ENCODE results near the gene MMP13. TPM values are rescaled to one million over a fixed set of nuclear protein-coding genes. Genes with fewer than 3 reads are reported as not detected.

MMP13 gene
- total RNA-seq, 1 experiment from 2014 or later, result 0.15 TPM

DNA sequence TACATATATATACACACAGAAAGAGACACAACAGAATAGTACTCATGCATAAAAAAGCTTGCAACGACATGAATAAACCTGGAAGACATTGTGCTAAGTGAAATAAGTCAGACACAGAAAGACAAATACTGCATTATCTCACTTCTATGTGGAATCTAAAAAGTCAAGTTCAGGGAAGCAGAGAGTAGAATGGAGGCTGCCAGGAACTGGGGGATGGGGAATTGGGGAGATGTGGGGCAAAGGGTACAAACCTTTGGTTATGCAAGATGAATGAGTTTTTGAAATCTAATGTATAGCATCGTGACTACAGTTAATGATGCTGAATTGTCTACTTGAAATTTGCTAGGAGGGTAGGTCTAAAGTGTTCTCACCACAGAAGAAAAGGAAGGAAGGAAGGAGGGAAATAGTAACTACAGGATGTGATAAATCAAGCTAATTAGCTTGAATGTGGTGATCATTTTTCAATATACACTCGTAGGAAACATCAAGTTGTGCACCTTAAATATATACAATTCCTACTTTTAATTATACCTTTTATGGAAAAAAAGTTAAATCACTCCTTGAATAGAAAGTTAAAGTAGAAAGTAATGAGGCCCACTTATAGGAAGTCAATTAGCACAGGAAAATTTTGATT lies 33.8 kb downstream of the MMP13 start:
- H3K27ac ChIP-seq (ENCODE audit: low read length), result no peak overlapping the region
- CTCF ChIA-PET, result no interaction called here
- ATAC-seq, result no peak

DNA sequence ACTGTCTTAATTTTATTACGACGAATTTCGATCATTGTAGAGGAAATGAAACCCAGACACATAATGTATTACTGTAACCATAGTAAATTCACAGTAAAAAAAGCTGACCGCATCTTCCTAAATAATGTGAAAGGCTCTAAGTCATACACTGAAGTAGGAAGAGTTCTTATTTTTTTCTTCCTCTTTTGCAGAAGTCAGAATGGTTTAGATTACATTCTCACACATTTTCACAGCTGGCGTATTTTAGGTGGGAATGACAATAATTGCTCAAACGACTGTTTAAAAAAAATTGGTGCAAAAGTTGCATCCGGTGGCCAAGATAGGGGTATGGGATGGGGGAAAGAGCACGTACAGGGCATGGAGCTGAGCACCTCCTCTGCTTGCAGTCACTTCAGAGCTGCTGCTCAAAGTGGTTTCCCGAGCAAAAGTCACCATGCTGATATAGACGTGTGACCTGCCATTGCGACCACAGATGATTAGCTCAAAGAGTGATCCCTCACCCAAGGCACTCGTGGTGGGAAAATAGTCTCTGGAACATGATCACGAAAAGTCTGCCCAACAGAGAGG lies 35.3 kb downstream of the MMP13 start:
- BruUV-seq (replicated peaks), result no TSS peak
- CTCF ChIA-PET, result no interaction called here
- H3K36me3 ChIP-seq (ENCODE audit: control insufficient read depth, insufficient read depth, low read length), result no peaks in the 10 kb centered on the region

More for the DNA sequence above, 33.8 kb downstream of the MMP13 start:
- Histone ChIP-seq H3K36me3 (ENCODE audit: control insufficient read depth, insufficient read depth, low read length) (no peaks in the 10 kb centered on the region), H3K4me3 (ENCODE audit: low read depth in 2 of 2, low read length in 2 of 2) (no peak overlapping the region), H3K4me1 (ENCODE audit: control insufficient read depth, insufficient read depth, low read length) (no peaks in the 10 kb centered on the region), H3K9me3 (ENCODE audit: control insufficient read depth, insufficient read depth, low read depth, low read length) (no peaks in the 10 kb centered on the region), H3K27me3 (ENCODE audit: control insufficient read depth, insufficient read depth, low read length) (peaks cover 3% of the 10 kb centered on the region; the same call in 1 of the 2 replicates)
- no peak for TF ChIP-seq TCF7L2 (IDR thresholded peaks at IDR 0.05; ENCODE audit: low read depth, low read length)
- TF ChIP-seq POLR2AphosphoS5 (IDR thresholded peaks at IDR 0.05; ENCODE audit: low read depth, low read length), result no peak
- TF ChIP-seq, protein P1, sequence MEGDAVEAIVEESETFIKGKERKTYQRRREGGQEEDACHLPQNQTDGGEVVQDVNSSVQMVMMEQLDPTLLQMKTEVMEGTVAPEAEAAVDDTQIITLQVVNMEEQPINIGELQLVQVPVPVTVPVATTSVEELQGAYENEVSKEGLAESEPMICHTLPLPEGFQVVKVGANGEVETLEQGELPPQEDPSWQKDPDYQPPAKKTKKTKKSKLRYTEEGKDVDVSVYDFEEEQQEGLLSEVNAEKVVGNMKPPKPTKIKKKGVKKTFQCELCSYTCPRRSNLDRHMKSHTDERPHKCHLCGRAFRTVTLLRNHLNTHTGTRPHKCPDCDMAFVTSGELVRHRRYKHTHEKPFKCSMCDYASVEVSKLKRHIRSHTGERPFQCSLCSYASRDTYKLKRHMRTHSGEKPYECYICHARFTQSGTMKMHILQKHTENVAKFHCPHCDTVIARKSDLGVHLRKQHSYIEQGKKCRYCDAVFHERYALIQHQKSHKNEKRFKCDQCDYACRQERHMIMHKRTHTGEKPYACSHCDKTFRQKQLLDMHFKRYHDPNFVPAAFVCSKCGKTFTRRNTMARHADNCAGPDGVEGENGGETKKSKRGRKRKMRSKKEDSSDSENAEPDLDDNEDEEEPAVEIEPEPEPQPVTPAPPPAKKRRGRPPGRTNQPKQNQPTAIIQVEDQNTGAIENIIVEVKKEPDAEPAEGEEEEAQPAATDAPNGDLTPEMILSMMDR (IDR thresholded peaks at IDR 0.05), result no peak
- TF ChIP-seq SIN3A (IDR thresholded peaks at IDR 0.05; ENCODE audit: borderline replicate concordance, insufficient read depth, low read depth, low read length), result no peak
- TF ChIP-seq, protein P2, sequence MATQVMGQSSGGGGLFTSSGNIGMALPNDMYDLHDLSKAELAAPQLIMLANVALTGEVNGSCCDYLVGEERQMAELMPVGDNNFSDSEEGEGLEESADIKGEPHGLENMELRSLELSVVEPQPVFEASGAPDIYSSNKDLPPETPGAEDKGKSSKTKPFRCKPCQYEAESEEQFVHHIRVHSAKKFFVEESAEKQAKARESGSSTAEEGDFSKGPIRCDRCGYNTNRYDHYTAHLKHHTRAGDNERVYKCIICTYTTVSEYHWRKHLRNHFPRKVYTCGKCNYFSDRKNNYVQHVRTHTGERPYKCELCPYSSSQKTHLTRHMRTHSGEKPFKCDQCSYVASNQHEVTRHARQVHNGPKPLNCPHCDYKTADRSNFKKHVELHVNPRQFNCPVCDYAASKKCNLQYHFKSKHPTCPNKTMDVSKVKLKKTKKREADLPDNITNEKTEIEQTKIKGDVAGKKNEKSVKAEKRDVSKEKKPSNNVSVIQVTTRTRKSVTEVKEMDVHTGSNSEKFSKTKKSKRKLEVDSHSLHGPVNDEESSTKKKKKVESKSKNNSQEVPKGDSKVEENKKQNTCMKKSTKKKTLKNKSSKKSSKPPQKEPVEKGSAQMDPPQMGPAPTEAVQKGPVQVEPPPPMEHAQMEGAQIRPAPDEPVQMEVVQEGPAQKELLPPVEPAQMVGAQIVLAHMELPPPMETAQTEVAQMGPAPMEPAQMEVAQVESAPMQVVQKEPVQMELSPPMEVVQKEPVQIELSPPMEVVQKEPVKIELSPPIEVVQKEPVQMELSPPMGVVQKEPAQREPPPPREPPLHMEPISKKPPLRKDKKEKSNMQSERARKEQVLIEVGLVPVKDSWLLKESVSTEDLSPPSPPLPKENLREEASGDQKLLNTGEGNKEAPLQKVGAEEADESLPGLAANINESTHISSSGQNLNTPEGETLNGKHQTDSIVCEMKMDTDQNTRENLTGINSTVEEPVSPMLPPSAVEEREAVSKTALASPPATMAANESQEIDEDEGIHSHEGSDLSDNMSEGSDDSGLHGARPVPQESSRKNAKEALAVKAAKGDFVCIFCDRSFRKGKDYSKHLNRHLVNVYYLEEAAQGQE (IDR thresholded peaks at IDR 0.05; ENCODE audit: insufficient read depth in 1 of 2, low read depth in 2 of 2, low read length in 1 of 2), result no peak
- POLR2A ChIA-PET, result no interaction called here
- BruUV-seq (replicated peaks), result no TSS peak
- intact Hi-C loops (cut with micrococcal nuclease; ENCODE audit: unreplicated experiment), result no loop called here
- in situ Hi-C loops (cut with HindIII; ENCODE audit: low pct_unique_long_range_greater_than_20kb, low sequenced_read_pairs), result no loop called here
- no peak for DNase-seq (ENCODE audit: low read depth, low spot score)

More for the DNA sequence above, 35.3 kb downstream of the MMP13 start:
- POLR2A ChIA-PET, result no interaction called here
- Histone ChIP-seq H3K9me3 (ENCODE audit: control insufficient read depth, insufficient read depth, low read depth, low read length) (no peaks in the 10 kb centered on the region), H3K27me3 (ENCODE audit: control insufficient read depth, insufficient read depth, low read length) (no peaks in the 10 kb centered on the region; the same call in 1 of the 2 replicates), H3K4me1 (ENCODE audit: control insufficient read depth, insufficient read depth, low read length) (no peaks in the 10 kb centered on the region), H3K4me3 (ENCODE audit: low read depth in 2 of 2, low read length in 2 of 2) (no peak overlapping the region), H3K27ac (ENCODE audit: low read length) (no peak overlapping the region)
- intact Hi-C loops (cut with micrococcal nuclease; ENCODE audit: unreplicated experiment) (no loop called here), in situ Hi-C loops (cut with HindIII; ENCODE audit: low pct_unique_long_range_greater_than_20kb, low sequenced_read_pairs) (no loop called here)
- no peak for ATAC-seq
- DNase-seq (ENCODE audit: low read depth, low spot score), result no peak
- TF ChIP-seq SIN3A (IDR thresholded peaks at IDR 0.05; ENCODE audit: borderline replicate concordance, insufficient read depth, low read depth, low read length), result no peak
- TF ChIP-seq, protein P1 (IDR thresholded peaks at IDR 0.05), result no peak
- TF ChIP-seq TCF7L2 (IDR thresholded peaks at IDR 0.05; ENCODE audit: low read depth, low read length), result no peak
- no peak for TF ChIP-seq POLR2AphosphoS5 (IDR thresholded peaks at IDR 0.05; ENCODE audit: low read depth, low read length)
- TF ChIP-seq, protein P2 (IDR thresholded peaks at IDR 0.05; ENCODE audit: insufficient read depth in 1 of 2, low read depth in 2 of 2, low read length in 1 of 2), result no peak
